Measurements from ENCODE around the gene HSFX4. TPM values are rescaled to one million over a fixed set of nuclear protein-coding genes. Genes with fewer than 3 reads are reported as not detected.

HSFX4 gene
- total RNA-seq, 1 donor from 2014 or later, result not detected

- peak; percentile 24 for TF ChIP-seq CTCF (IDR thresholded peaks at IDR 0.05; ENCODE audit: insufficient read depth, low read length, poor library complexity, severe bottlenecking)
- Histone ChIP-seq H3K36me3 (ENCODE audit: control insufficient read depth, insufficient read depth, low read length) (no peaks in the 10 kb centered on the region), H3K4me3 (ENCODE audit: low read depth, low read length) (no peak overlapping the region), H3K27me3 (ENCODE audit: control insufficient read depth, insufficient read depth, low read length) (no peaks in the 10 kb centered on the region)
- DNase-seq (ENCODE audit: low read depth), result no peak
These were observed 21.3 kb downstream of the HSFX4 start for GRCh38 chrX:149950681-149951080.

- Histone ChIP-seq H3K36me3 (ENCODE audit: control insufficient read depth, insufficient read depth, low read length) (no peaks in the 10 kb centered on the region), H3K27me3 (ENCODE audit: control insufficient read depth, insufficient read depth, low read length) (no peaks in the 10 kb centered on the region), H3K4me3 (ENCODE audit: low read depth, low read length) (no peak overlapping the region)
- DNase-seq (ENCODE audit: low read depth), result no peak
- no peak for TF ChIP-seq CTCF (IDR thresholded peaks at IDR 0.05; ENCODE audit: insufficient read depth, low read length, poor library complexity, severe bottlenecking)
These were observed 32.2 kb downstream of the HSFX4 start for GRCh38 chrX:149961572-149961971.

GRCh38 chrX:149962010-149962409 lies 32.6 kb downstream of the HSFX4 start:
- no peaks in the 10 kb centered on the region for H3K36me3 ChIP-seq (ENCODE audit: control insufficient read depth, insufficient read depth, low read length)
- no peaks in the 10 kb centered on the region for H3K27me3 ChIP-seq (ENCODE audit: control insufficient read depth, insufficient read depth, low read length)
- no peak for DNase-seq (ENCODE audit: low read depth)
- TF ChIP-seq CTCF (IDR thresholded peaks at IDR 0.05; ENCODE audit: insufficient read depth, low read length, poor library complexity, severe bottlenecking), result no peak
- H3K4me3 ChIP-seq (ENCODE audit: low read depth, low read length), result no peak overlapping the region

- Histone ChIP-seq H3K4me3 (ENCODE audit: low read depth, low read length) (no peak overlapping the region), H3K27me3 (ENCODE audit: control insufficient read depth, insufficient read depth, low read length) (no peaks in the 10 kb centered on the region), H3K36me3 (ENCODE audit: control insufficient read depth, insufficient read depth, low read length) (no peaks in the 10 kb centered on the region)
- DNase-seq (ENCODE audit: low read depth), result no peak
- peak; percentile 58 for TF ChIP-seq CTCF (IDR thresholded peaks at IDR 0.05; ENCODE audit: insufficient read depth, low read length, poor library complexity, severe bottlenecking)
These were observed 33.7 kb downstream of the HSFX4 start for GRCh38 chrX:149962859-149963757.

GRCh38 chrX:149979126-149979644 lies 49.8 kb downstream of the HSFX4 start:
- no peak overlapping the region for H3K4me3 ChIP-seq (ENCODE audit: low read depth, low read length)
- DNase-seq (ENCODE audit: low read depth), result no peak
- no peak for TF ChIP-seq CTCF (IDR thresholded peaks at IDR 0.05; ENCODE audit: insufficient read depth, low read length, poor library complexity, severe bottlenecking)
- no peaks in the 10 kb centered on the region for H3K27me3 ChIP-seq (ENCODE audit: control insufficient read depth, insufficient read depth, low read length)
- no peaks in the 10 kb centered on the region for H3K36me3 ChIP-seq (ENCODE audit: control insufficient read depth, insufficient read depth, low read length)

Other genes with a start within 250 kb of the HSFX4 start
- gene MAGEA11, start 217.5 kb upstream of the HSFX4 start, total RNA-seq, result not detected in 2 replicates
- gene HSFX1, start 155.5 kb upstream of the HSFX4 start, total RNA-seq, result 0.25 and 0.34 TPM in 2 replicates
- gene MAGEA9, start 147.6 kb upstream of the HSFX4 start, total RNA-seq, result not detected in 2 replicates
- gene MAGEA8, start 48.4 kb upstream of the HSFX4 start, total RNA-seq, result not detected in 2 replicates
- gene EOLA2, start 8.9 kb downstream of the HSFX4 start, total RNA-seq, result 27.2 and 30.0 TPM in 2 replicates